Activated CD4-positive, alpha-beta T cell treated with anti-CD3 and anti-CD28 coated beads for 36 hours (primary cell): ENCODE results near the gene ARFRP1. TPM values are rescaled to one million over a fixed set of nuclear protein-coding genes. Genes with fewer than 3 reads are reported as not detected.
A peak's percentile ranks its signal among the peaks of the same experiment; 100 is the strongest.

Source experiments
- ATAC-seq: fragments of 200-7000 bp; cut with Tn5 transposase; one replicate; pipeline ENCODE4 v1.10.0; 2021; ENCODE audit warnings: mild to moderate bottlenecking, moderate library complexity
- CTCF ChIA-PET: fragments of 350-600 bp; sonication (Branson Sonifier 250); formaldehyde crosslinking; loops from one replicate; lab custom pipeline; 2021; ENCODE audit warnings: antibody characterized with exemption; lab: Charles Lee
- POLR2A ChIA-PET: fragments of 350-600 bp; sonication (Branson Sonifier 250); formaldehyde crosslinking; loops from one replicate; lab custom pipeline; 2021; ENCODE audit warnings: antibody characterized with exemption, inconsistent platforms; lab: Charles Lee
- DNase-seq: peaks from one replicate; pipeline ENCODE4 v3.0.0-alpha.2; 2020
- H3K27ac Mint-ChIP-seq: one replicate; pipeline ENCODE4 v1.8.0; 2021; ENCODE audit warnings: mixed read lengths
- H3K27me3 Mint-ChIP-seq: one replicate; pipeline ENCODE4 v1.8.0; 2021; ENCODE audit warnings: mixed read lengths
- H3K36me3 Mint-ChIP-seq: one replicate; pipeline ENCODE4 v1.8.0; 2021; ENCODE audit warnings: low read depth, mixed read lengths
- H3K4me1 Mint-ChIP-seq: one replicate; pipeline ENCODE4 v1.8.0; 2021; ENCODE audit warnings: mixed read lengths
- H3K4me3 Mint-ChIP-seq: one replicate; pipeline ENCODE4 v1.8.0; 2021; ENCODE audit warnings: mild to moderate bottlenecking, moderate library complexity, mixed read lengths
- H3K9me3 Mint-ChIP-seq: one replicate; pipeline ENCODE4 v1.8.0; 2021; ENCODE audit warnings: low read depth, mixed read lengths
- intact Hi-C, 2 experiments: fragments of 100-400 bp; cut with DNase I in 1 of 2; cut with micrococcal nuclease in 1 of 2; formaldehyde crosslinking; loops; one replicate each; pipeline versions ENCODE4 v1.14.2 to v1.15.1; 2022 to 2024; cut with DNase I, micrococcal nuclease
- total RNA-seq, 2 experiments: library from RNA; stranded (reverse); gene quantifications; one replicate each; pipeline ENCODE4 v1.2.3, GENCODE V29; 2021

ARFRP1 gene
- total RNA-seq, 2 experiments from 2014 or later: 36.4 to 52.0 TPM

DNA sequence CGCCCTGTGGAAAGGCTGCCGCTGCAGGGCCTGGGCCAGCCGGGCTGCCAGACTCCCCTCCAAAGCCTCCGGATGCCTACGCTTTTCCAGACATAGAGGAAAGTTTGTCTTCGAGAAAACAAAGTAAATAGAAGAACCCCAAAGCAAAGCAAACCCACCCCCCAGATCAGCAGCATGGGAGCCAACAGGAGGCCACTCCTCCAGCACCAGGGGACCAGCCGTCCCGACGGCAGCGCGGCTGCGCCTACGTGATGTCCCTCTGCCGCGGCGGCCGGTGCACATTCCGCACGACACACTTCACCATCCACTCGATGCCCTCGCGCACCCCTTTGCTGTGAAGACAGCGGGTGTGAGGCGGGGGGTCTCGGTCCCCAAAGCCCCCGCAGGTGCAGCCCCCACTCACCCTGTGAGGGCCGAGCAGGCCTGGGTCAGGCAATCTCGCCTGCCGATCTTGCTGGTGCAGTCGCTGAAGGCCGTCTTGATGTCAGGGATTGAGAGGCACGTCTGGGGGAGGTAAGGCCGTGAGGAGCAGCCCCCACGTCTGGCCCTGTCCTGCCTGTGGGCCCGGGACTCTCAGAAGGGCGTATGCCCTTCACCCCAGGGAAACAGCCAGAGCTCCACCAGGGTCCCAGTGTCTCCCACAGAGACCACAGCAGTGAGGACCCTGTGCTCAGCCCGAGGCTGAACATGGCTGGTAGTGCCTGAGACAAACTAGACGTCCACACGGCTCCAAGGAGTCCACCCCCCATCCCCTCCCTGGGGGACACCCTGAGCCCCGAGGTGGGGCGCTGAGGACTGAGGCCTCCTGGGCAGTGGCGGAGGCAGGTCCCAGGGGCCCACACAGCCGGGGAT lies 7.4 kb downstream of the ARFRP1 start:
- Mint-ChIP-seq H3K4me3 (no peak overlapping the region), H3K9me3 (no peaks in the 10 kb centered on the region), H3K36me3 (peaks cover 7% of the 10 kb centered on the region), H3K4me1 (peaks cover 26% of the 10 kb centered on the region), H3K27me3 (no peaks in the 10 kb centered on the region), H3K27ac (peak overlapping the region; percentile 42)
- ATAC-seq (no peak), DNase-seq (peak; percentile 8)
- CTCF ChIA-PET: interaction anchor here (0.6 kb wide), 1 partner anchor 83 kb away, joined by 3 read pairs; no protein-coding TSS in a partner anchor
- intact Hi-C loops: no loop called here
- POLR2A ChIA-PET: no interaction called here

GRCh38 chr20:63699466-63700198 lies 8.1 kb downstream of the ARFRP1 start:
- Mint-ChIP-seq H3K4me1 (peaks cover 26% of the 10 kb centered on the region), H3K27me3 (no peaks in the 10 kb centered on the region), H3K9me3 (no peaks in the 10 kb centered on the region), H3K36me3 (peaks cover 3% of the 10 kb centered on the region), H3K4me3 (no peak overlapping the region), H3K27ac (peak overlapping the region; percentile 82)
- DNase-seq: peak; percentile 12
- intact Hi-C loops: loop anchor here (2.0 to 5.0 kb wide), 2 partner anchors 38 to 163 kb away; partner anchors contain the start of genes LIME1 (in 1 of the 2), PTK6 (in 1 of the 2) and SLC2A4RG (in 1 of the 2)
- CTCF ChIA-PET: no interaction called here
- no peak for ATAC-seq
- POLR2A ChIA-PET: no interaction called here

DNA sequence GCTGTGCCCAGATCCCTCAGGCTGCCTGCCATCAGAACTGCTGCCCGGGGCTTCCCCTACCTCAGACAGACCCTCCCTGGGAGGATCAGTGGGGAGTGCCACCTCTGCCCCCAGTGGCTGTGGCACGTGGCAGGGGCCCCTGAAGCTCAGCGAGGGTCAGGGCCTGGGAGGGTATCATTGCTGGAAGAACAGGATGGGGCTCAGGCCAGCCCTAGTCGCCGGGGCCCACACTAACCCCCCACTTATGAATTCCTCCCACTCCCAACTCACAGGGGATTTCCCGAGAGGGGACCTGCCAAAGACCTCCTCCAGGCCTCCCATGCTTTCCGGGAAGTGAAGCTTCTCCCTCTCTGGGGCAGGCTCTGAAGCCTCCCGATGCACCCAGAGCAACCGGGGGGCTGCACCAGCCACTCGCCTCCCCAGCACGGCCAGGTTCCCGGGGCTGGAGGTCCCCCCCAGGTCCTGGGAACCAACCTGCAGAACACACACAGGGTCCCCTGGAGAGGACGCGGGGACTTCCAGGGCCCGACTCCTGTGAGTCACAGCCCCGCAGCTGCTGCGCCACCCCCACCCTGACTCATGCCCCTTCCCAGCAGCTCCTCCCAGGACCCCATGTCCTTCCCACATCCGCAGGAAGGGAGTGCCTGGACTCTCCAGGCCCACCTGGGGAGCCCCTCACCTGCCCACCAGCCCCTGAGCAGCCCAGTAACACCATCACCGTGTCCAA lies 8.9 kb downstream of the ARFRP1 start:
- intact Hi-C loops: loop anchor here (2.0 to 5.0 kb wide), 2 partner anchors 38 to 162 kb away; partner anchors contain the start of genes LIME1 (in 1 of the 2), PTK6 (in 1 of the 2) and SLC2A4RG (in 1 of the 2)
- H3K27ac Mint-ChIP-seq: peak overlapping the region; percentile 82
- ATAC-seq (peak; percentile 78), DNase-seq (peak; percentile 85)
- H3K9me3 Mint-ChIP-seq: no peaks in the 10 kb centered on the region
- CTCF ChIA-PET: interaction anchor here (0.7 to 1.6 kb wide), 4 partner anchors 9 to 57 kb away, joined by 3 to 5 read pairs (median 4); partner anchors contain the start of genes ARFRP1 and ZGPAT
- H3K4me3 Mint-ChIP-seq: no peak overlapping the region
- H3K36me3 Mint-ChIP-seq: peaks cover under 1% of the 10 kb centered on the region
- no peaks in the 10 kb centered on the region for H3K27me3 Mint-ChIP-seq
- POLR2A ChIA-PET: interaction anchor here (1.0 kb wide), 1 partner anchor 57 kb away, joined by 4 read pairs; no protein-coding TSS in a partner anchor
- peaks cover 26% of the 10 kb centered on the region for H3K4me1 Mint-ChIP-seq

DNA sequence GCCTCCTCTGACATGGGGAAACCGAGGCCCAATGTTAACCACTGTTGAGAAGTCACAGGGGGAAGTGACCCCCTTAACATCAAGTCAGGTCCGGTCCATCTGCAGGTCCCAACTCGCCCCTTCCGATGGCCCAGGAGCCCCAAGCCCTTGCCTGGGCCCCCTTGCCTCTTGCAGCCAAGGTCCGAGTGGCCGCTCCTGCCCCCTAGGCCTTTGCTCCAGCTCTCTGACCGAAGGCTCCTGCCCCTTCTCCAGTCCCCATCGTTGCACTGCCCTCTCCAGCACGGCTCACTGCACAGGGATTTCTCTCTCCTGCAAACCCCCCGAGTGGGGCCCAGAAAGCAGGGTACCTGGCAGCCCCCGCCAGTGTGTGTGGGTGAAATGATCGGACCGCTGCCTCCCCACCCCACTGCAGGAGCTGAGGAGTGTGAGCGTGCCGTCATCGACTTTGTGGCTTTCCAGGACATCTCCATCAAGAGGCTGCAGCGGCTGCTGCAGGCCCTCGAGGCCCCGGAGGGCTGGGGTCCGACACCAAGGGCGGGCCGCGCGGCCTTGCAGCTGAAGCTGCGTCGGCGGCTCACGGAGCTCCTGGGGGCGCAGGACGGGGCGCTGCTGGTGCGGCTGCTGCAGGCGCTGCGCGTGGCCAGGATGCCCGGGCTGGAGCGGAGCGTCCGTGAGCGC lies 9.8 kb downstream of the ARFRP1 start:
- DNase-seq (peak; percentile 11), ATAC-seq (no peak)
- POLR2A ChIA-PET: interaction anchor here (0.7 to 1.0 kb wide), 2 partner anchors 56 to 411 kb away, joined by 3 to 4 read pairs; no protein-coding TSS in a partner anchor
- H3K4me1 Mint-ChIP-seq: peaks cover 29% of the 10 kb centered on the region
- intact Hi-C loops: loop anchor here (2.0 to 5.0 kb wide), 2 partner anchors 39 to 161 kb away; partner anchors contain the start of genes LIME1 (in 1 of the 2), PTK6 (in 1 of the 2) and SLC2A4RG (in 1 of the 2)
- peaks cover 4% of the 10 kb centered on the region for H3K36me3 Mint-ChIP-seq
- H3K9me3 Mint-ChIP-seq: no peaks in the 10 kb centered on the region
- no peak overlapping the region for H3K27ac Mint-ChIP-seq
- H3K4me3 Mint-ChIP-seq: no peak overlapping the region
- CTCF ChIA-PET: interaction anchor here (0.7 to 1.6 kb wide), 6 partner anchors 9 to 220 kb away, joined by 3 to 5 read pairs (median 4); partner anchors contain the start of genes ARFRP1 and ZGPAT
- no peaks in the 10 kb centered on the region for H3K27me3 Mint-ChIP-seq

DNA sequence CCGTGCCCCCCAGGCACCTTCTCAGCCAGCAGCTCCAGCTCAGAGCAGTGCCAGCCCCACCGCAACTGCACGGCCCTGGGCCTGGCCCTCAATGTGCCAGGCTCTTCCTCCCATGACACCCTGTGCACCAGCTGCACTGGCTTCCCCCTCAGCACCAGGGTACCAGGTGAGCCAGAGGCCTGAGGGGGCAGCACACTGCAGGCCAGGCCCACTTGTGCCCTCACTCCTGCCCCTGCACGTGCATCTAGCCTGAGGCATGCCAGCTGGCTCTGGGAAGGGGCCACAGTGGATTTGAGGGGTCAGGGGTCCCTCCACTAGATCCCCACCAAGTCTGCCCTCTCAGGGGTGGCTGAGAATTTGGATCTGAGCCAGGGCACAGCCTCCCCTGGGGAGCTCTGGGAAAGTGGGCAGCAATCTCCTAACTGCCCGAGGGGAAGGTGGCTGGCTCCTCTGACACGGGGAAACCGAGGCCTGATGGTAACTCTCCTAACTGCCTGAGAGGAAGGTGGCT lies 10.4 kb downstream of the ARFRP1 start:
- Mint-ChIP-seq H3K9me3 (no peaks in the 10 kb centered on the region), H3K27ac (no peak overlapping the region), H3K4me3 (peak overlapping the region; percentile 23), H3K27me3 (no peaks in the 10 kb centered on the region), H3K4me1 (peaks cover 29% of the 10 kb centered on the region), H3K36me3 (peaks cover 6% of the 10 kb centered on the region)
- POLR2A ChIA-PET: interaction anchor here (0.6 to 0.9 kb wide), 3 partner anchors 10 to 412 kb away, joined by 3 to 5 read pairs (median 3); no protein-coding TSS in a partner anchor
- CTCF ChIA-PET: interaction anchor here (0.7 to 1.6 kb wide), 3 partner anchors 55 to 220 kb away, joined by 3 to 4 read pairs (median 4); no protein-coding TSS in a partner anchor
- ATAC-seq (no peak), DNase-seq (peak; percentile 25)
- intact Hi-C loops: loop anchor here in 1 of 2 experiments (5.0 kb wide), 1 partner anchor 40 kb away; the partner anchor contains the start of genes LIME1 and SLC2A4RG

DNA sequence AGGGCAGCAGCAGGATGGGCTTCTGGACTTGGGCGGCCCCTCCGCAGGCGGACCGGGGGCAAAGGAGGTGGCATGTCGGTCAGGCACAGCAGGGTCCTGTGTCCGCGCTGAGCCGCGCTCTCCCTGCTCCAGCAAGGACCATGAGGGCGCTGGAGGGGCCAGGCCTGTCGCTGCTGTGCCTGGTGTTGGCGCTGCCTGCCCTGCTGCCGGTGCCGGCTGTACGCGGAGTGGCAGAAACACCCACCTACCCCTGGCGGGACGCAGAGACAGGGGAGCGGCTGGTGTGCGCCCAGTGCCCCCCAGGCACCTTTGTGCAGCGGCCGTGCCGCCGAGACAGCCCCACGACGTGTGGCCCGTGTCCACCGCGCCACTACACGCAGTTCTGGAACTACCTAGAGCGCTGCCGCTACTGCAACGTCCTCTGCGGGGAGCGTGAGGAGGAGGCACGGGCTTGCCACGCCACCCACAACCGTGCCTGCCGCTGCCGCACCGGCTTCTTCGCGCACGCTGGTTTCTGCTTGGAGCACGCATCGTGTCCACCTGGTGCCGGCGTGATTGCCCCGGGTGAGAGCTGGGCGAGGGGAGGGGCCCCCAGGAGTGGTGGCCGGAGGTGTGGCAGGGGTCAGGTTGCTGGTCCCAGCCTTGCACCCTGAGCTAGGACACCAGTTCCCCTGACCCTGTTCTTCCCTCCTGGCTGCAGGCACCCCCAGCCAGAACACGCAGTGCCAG lies 11.0 kb downstream of the ARFRP1 start, which contains the start of gene TNFRSF6B:
TSS of gene TNFRSF6B (plus strand) at position 25 of the 729 bp plus-strand sequence. CDS start at position 141, 116 bp downstream.
- ChIA-PET CTCF (interaction anchor here (1.1 to 1.6 kb wide), 2 partner anchors 55 to 89 kb away, joined by 3 to 4 read pairs; no protein-coding TSS in a partner anchor), POLR2A (interaction anchor here (0.6 to 0.9 kb wide), 3 partner anchors 10 to 765 kb away, joined by 3 to 5 read pairs (median 3); no protein-coding TSS in a partner anchor)
- H3K9me3 Mint-ChIP-seq: no peaks in the 10 kb centered on the region
- peak; percentile 49 for DNase-seq
- no peak within 1 kb of the TSS for H3K27ac Mint-ChIP-seq
- ATAC-seq: peak; percentile 18
- peaks cover 29% of the 10 kb centered on the region for H3K4me1 Mint-ChIP-seq
- peak within 1 kb of the TSS; percentile 23 for H3K4me3 Mint-ChIP-seq
- H3K27me3 Mint-ChIP-seq: no peaks in the 10 kb centered on the region
- intact Hi-C loops: loop anchor here in 1 of 2 experiments (5.0 kb wide), 1 partner anchor 41 kb away; the partner anchor contains the start of genes LIME1 and SLC2A4RG
- peaks cover 8% of the 10 kb centered on the region for H3K36me3 Mint-ChIP-seq

DNA sequence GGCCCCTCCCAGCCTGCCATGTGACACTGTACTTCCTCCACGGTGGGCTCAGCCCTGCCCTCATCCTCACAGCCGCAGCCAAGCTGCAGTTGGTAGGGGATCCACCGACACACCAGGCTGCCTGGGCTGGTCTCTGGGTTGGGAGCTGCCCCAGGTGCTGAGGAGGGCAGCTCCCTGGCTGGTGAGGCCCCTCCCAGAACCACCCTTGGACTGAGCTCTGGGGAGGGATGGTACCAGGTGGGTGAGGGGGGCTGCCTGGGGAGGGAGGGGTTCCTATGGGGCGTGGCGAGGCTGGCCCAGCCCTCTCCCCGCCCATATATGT lies 11.5 kb downstream of the ARFRP1 start:
- ChIA-PET CTCF (interaction anchor here (0.9 kb wide), 1 partner anchor 11 kb away, joined by 3 read pairs; the partner anchor contains the start of genes ARFRP1 and ZGPAT), POLR2A (interaction anchor here (0.7 kb wide), 1 partner anchor 764 kb away, joined by 3 read pairs; no protein-coding TSS in a partner anchor)
- peaks cover 12% of the 10 kb centered on the region for H3K36me3 Mint-ChIP-seq
- H3K4me1 Mint-ChIP-seq: peaks cover 29% of the 10 kb centered on the region
- no peaks in the 10 kb centered on the region for H3K27me3 Mint-ChIP-seq
- H3K4me3 Mint-ChIP-seq: no peak overlapping the region
- ATAC-seq: peak; percentile 33
- DNase-seq: peak; percentile 59
- no peaks in the 10 kb centered on the region for H3K9me3 Mint-ChIP-seq
- intact Hi-C loops: loop anchor here in 1 of 2 experiments (5.0 kb wide), 1 partner anchor 41 kb away; the partner anchor contains the start of genes LIME1 and SLC2A4RG
- H3K27ac Mint-ChIP-seq: no peak overlapping the region

DNA sequence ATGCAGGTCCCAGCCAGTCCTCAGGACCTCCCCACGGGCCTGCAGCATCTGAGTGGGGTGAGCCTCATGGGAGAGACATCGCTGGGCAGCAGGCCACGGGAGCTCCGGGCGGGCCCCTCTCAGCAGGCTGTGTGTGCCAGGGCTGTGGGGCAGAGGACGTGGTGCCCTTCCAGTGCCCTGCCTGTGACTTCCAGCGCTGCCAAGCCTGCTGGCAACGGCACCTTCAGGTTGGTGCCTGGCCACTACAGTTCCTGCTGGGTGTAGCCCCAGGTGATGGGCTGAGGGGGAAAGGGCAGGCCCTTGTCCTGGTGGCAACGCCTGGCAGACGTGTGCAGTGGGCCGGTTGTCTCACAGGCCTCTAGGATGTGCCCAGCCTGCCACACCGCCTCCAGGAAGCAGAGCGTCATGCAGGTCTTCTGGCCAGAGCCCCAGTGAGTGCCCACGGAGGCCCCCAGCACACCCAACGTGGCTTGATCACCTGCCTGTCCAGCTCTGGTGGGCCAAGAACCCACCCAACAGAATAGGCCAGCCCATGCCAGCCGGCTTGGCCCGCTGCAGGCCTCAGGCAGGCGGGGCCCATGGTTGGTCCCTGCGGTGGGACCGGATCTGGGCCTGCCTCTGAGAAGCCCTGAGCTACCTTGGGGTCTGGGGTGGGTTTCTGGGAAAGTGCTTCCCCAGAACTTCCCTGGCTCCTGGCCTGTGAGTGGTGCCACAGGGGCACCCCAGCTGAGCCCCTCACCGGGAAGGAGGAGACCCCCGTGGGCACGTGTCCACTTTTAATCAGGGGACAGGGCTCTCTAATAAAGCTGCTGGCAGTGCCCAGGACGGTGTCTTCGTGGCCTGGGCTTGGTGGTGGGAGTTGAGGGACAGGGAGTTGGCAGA lies 12.1 kb downstream of the ARFRP1 start:
- Mint-ChIP-seq H3K4me1 (peaks cover 29% of the 10 kb centered on the region), H3K36me3 (peaks cover 13% of the 10 kb centered on the region), H3K27me3 (no peaks in the 10 kb centered on the region), H3K4me3 (no peak overlapping the region), H3K27ac (no peak overlapping the region), H3K9me3 (no peaks in the 10 kb centered on the region)
- CTCF ChIA-PET: interaction anchor here (0.9 kb wide), 1 partner anchor 12 kb away, joined by 3 read pairs; the partner anchor contains the start of genes ARFRP1 and ZGPAT
- DNase-seq (peak; percentile 10), ATAC-seq (no peak)
- intact Hi-C loops: loop anchor here in 1 of 2 experiments (5.0 kb wide), 1 partner anchor 42 kb away; the partner anchor contains the start of genes LIME1 and SLC2A4RG
- POLR2A ChIA-PET: interaction anchor here (0.7 kb wide), 1 partner anchor 764 kb away, joined by 3 read pairs; no protein-coding TSS in a partner anchor
